ENCODE data around the gene KNSTRN. TPM values are rescaled to one million over a fixed set of nuclear protein-coding genes. Genes with fewer than 3 reads are reported as not detected.

The KNSTRN gene
- total RNA-seq, 1 experiment from 2014 or later = 85.2 TPM

- H2AFZ ChIP-seq = no peak overlapping the region
- no peak for TF ChIP-seq CTCF (conservative IDR thresholded peaks at IDR 0.05)
- TF ChIP-seq EZH2 (IDR thresholded peaks at IDR 0.05; ENCODE audit: low read depth) = no peak
- CTCF ChIA-PET = no interaction called here
- intact Hi-C loops (cut with micrococcal nuclease; ENCODE audit: unreplicated experiment) = loop anchor here (5.0 kb wide), 1 partner anchor 42 kb away; no protein-coding TSS in a partner anchor
- H3K9me3 ChIP-seq (ENCODE audit: insufficient read depth, low read depth) = no peaks in the 10 kb centered on the region
- no peaks in the 10 kb centered on the region for H3K27me3 ChIP-seq (ENCODE audit: insufficient read depth, low read depth)
- peaks cover 29% of the 10 kb centered on the region for H3F3A ChIP-seq (ENCODE audit: insufficient read depth, low read depth)
- peak overlapping the region; percentile 13; the same call in 1 of the 2 replicates for H3K4me3 ChIP-seq
- no TSS peak for BruUV-seq (replicated peaks)
- H3K9me2 ChIP-seq (ENCODE audit: insufficient read depth) = no peaks in the 10 kb centered on the region; the same call in 1 of the 2 replicates
- H4K20me1 ChIP-seq (ENCODE audit: insufficient read depth) = no peaks in the 10 kb centered on the region
- H3K4me2 ChIP-seq = peak overlapping the region; percentile 61
- H3K36me3 ChIP-seq (ENCODE audit: low read depth) = 0 out of 2 replicates have a peak, but pooled peaks cover 4% of the 10 kb centered on the region
- H3K27ac ChIP-seq = peak overlapping the region; percentile 94
- H3K79me2 ChIP-seq (ENCODE audit: low read depth) = peaks cover 29% of the 10 kb centered on the region
- peaks cover 50% of the 10 kb centered on the region for H3K4me1 ChIP-seq (replicated peaks; ENCODE audit: insufficient read depth)
- no peak for DNase-seq
- POLR2A ChIA-PET (ENCODE audit: unreplicated experiment) = no interaction called here
Observed at GRCh38 chr15:40380636-40381035, 1.9 kb upstream of the KNSTRN start.

GRCh38 chr15:40381818-40382529, 547 bp upstream of the KNSTRN start:
- Histone ChIP-seq H4K20me1 (ENCODE audit: insufficient read depth) (no peaks in the 10 kb centered on the region), H3K4me3 (0 out of 2 replicates have a peak overlapping the region, but pooled peaks have one; percentile 76), H3K4me2 (peak overlapping the region; percentile 91), H3K36me3 (ENCODE audit: low read depth) (0 out of 2 replicates have a peak, but pooled peaks cover 4% of the 10 kb centered on the region), H2AFZ (peak overlapping the region; percentile 89), H3K27me3 (ENCODE audit: insufficient read depth, low read depth) (no peaks in the 10 kb centered on the region), H3K9me3 (ENCODE audit: insufficient read depth, low read depth) (no peaks in the 10 kb centered on the region), H3K4me1 (replicated peaks; ENCODE audit: insufficient read depth) (peaks cover 50% of the 10 kb centered on the region), H3K27ac (peak overlapping the region; percentile 45), H3F3A (ENCODE audit: insufficient read depth, low read depth) (peaks cover 35% of the 10 kb centered on the region), H3K79me2 (ENCODE audit: low read depth) (peaks cover 32% of the 10 kb centered on the region), H3K9me2 (ENCODE audit: insufficient read depth) (no peaks in the 10 kb centered on the region; the same call in 1 of the 2 replicates)
- BruUV-seq (replicated peaks) = no TSS peak
- ChIA-PET POLR2A (ENCODE audit: unreplicated experiment) (interaction anchor here (0.6 kb wide), 1 partner anchor 23 kb away, joined by 3 read pairs; no protein-coding TSS in a partner anchor), CTCF (interaction anchor here (1.0 kb wide), 1 partner anchor 44 kb away, joined by 3 read pairs; no protein-coding TSS in a partner anchor)
- DNase-seq = no peak
- intact Hi-C loops (cut with micrococcal nuclease; ENCODE audit: unreplicated experiment) = loop anchor here (5.0 kb wide), 1 partner anchor 40 kb away; no protein-coding TSS in a partner anchor
- TF ChIP-seq CTCF (conservative IDR thresholded peaks at IDR 0.05) = no peak
- TF ChIP-seq EZH2 (IDR thresholded peaks at IDR 0.05; ENCODE audit: low read depth) = no peak

GRCh38 chr15:40386480-40386879, 4.0 kb downstream of the KNSTRN start:
- Histone ChIP-seq H3K27me3 (ENCODE audit: insufficient read depth, low read depth) (no peaks in the 10 kb centered on the region), H3F3A (ENCODE audit: insufficient read depth, low read depth) (peaks cover 22% of the 10 kb centered on the region; the same call in 1 of the 2 replicates), H3K9me3 (ENCODE audit: insufficient read depth, low read depth) (no peaks in the 10 kb centered on the region), H3K4me1 (replicated peaks; ENCODE audit: insufficient read depth) (peaks cover 27% of the 10 kb centered on the region), H3K79me2 (ENCODE audit: low read depth) (peaks cover 32% of the 10 kb centered on the region), H3K4me2 (no peak overlapping the region), H3K4me3 (no peak overlapping the region), H3K36me3 (ENCODE audit: low read depth) (peaks cover 10% of the 10 kb centered on the region; the same call in 1 of the 2 replicates), H2AFZ (no peak overlapping the region), H3K27ac (no peak overlapping the region), H3K9me2 (ENCODE audit: insufficient read depth) (no peaks in the 10 kb centered on the region; the same call in 1 of the 2 replicates), H4K20me1 (ENCODE audit: insufficient read depth) (no peaks in the 10 kb centered on the region)
- no TSS peak for BruUV-seq (replicated peaks)
- no peak for DNase-seq
- intact Hi-C loops (cut with micrococcal nuclease; ENCODE audit: unreplicated experiment) = no loop called here
- CTCF ChIA-PET = no interaction called here
- POLR2A ChIA-PET (ENCODE audit: unreplicated experiment) = interaction anchor here (0.7 kb wide), 1 partner anchor 46 kb away, joined by 5 read pairs; the partner anchor contains the start of gene CCDC9B
- TF ChIP-seq EZH2 (IDR thresholded peaks at IDR 0.05; ENCODE audit: low read depth) (no peak), CTCF (conservative IDR thresholded peaks at IDR 0.05) (no peak)
